ENCODE results near the gene GNAT1. TPM values are rescaled to one million over a fixed set of nuclear protein-coding genes. Genes with fewer than 3 reads are reported as not detected.
A peak's percentile ranks its signal among the peaks of the same experiment; 100 is the strongest.

The GNAT1 gene
- total and polyA plus RNA-seq, 2 of the 13 experiments (the other 11 are each of a cell fraction or from before 2014, with no cell fraction given) = 0.15 TPM; not detected in 1

DNA sequence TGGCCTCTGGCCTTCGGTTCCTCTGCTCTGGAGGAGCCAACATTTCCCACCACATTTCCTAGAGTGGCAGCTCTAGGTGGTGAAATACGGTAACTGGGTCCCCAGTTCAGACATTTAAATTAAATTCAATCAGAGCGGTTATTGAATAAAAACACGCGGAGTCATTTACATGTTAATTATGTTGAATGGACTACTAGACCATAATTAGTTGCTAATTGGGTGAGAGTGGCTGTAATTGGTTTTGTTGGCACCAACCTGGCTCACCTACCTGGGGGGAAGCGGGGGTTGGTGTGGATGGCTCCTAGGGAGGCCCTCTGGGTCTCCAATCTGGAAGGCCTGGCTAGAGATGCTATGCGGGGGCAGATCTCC is 23.6 kb upstream of the GNAT1 start (continued):
- TF ChIP-seq, protein P1, sequence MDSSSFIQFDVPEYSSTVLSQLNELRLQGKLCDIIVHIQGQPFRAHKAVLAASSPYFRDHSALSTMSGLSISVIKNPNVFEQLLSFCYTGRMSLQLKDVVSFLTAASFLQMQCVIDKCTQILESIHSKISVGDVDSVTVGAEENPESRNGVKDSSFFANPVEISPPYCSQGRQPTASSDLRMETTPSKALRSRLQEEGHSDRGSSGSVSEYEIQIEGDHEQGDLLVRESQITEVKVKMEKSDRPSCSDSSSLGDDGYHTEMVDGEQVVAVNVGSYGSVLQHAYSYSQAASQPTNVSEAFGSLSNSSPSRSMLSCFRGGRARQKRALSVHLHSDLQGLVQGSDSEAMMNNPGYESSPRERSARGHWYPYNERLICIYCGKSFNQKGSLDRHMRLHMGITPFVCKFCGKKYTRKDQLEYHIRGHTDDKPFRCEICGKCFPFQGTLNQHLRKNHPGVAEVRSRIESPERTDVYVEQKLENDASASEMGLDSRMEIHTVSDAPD (CRISPR knock-in tag; IDR thresholded peaks at IDR 0.05) = 0 out of 2 replicates have a peak, but pooled peaks have one; percentile 57
- TF ChIP-seq TBX2 (CRISPR knock-in tag; IDR thresholded peaks at IDR 0.05; ENCODE audit: borderline replicate concordance) (no peak), JUN (CRISPR knock-in tag; IDR thresholded peaks at IDR 0.05) (no peak), PHF21A (CRISPR knock-in tag; IDR thresholded peaks at IDR 0.05) (0 out of 2 replicates have a peak, but pooled peaks have one; percentile 4), POLR2A (IDR thresholded peaks at IDR 0.05; ENCODE audit: insufficient read depth in 1 of 2, low read depth in 2 of 2, low read length in 2 of 2) (no peak), HOXA5 (CRISPR knock-in tag; IDR thresholded peaks at IDR 0.05) (no peak), ZNF430 (CRISPR knock-in tag; IDR thresholded peaks at IDR 0.05) (0 out of 2 replicates have a peak, but pooled peaks have one; percentile 45), ZNF709 (CRISPR knock-in tag; IDR thresholded peaks at IDR 0.05) (no peak), CEBPB (IDR thresholded peaks at IDR 0.05; ENCODE audit: borderline replicate concordance, low read depth, low read length) (no peak), ZBTB7A (CRISPR knock-in tag; IDR thresholded peaks at IDR 0.05) (0 out of 2 replicates have a peak, but pooled peaks have one; percentile 3), TOE1 (CRISPR knock-in tag; IDR thresholded peaks at IDR 0.05) (no peak), ZNF605 (CRISPR knock-in tag; IDR thresholded peaks at IDR 0.05) (peak; percentile 68; the same call in 1 of the 2 replicates), FOXK1 (CRISPR knock-in tag; IDR thresholded peaks at IDR 0.05; ENCODE audit: borderline replicate concordance, low read depth) (peak; percentile 6; the same call in 1 of the 2 replicates), MYC (CRISPR knock-in tag; IDR thresholded peaks at IDR 0.05; ENCODE audit: borderline replicate concordance) (no peak)
- TF ChIP-seq, protein P2, sequence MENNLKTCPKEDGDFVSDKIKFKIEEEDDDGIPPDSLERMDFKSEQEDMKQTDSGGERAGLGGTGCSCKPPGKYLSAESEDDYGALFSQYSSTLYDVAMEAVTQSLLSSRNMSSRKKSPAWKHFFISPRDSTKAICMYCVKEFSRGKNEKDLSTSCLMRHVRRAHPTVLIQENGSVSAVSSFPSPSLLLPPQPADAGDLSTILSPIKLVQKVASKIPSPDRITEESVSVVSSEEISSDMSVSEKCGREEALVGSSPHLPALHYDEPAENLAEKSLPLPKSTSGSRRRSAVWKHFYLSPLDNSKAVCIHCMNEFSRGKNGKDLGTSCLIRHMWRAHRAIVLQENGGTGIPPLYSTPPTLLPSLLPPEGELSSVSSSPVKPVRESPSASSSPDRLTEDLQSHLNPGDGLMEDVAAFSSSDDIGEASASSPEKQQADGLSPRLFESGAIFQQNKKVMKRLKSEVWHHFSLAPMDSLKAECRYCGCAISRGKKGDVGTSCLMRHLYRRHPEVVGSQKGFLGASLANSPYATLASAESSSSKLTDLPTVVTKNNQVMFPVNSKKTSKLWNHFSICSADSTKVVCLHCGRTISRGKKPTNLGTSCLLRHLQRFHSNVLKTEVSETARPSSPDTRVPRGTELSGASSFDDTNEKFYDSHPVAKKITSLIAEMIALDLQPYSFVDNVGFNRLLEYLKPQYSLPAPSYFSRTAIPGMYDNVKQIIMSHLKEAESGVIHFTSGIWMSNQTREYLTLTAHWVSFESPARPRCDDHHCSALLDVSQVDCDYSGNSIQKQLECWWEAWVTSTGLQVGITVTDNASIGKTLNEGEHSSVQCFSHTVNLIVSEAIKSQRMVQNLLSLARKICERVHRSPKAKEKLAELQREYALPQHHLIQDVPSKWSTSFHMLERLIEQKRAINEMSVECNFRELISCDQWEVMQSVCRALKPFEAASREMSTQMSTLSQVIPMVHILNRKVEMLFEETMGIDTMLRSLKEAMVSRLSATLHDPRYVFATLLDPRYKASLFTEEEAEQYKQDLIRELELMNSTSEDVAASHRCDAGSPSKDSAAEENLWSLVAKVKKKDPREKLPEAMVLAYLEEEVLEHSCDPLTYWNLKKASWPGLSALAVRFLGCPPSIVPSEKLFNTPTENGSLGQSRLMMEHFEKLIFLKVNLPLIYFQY (CRISPR knock-in tag; IDR thresholded peaks at IDR 0.05; ENCODE audit: borderline replicate concordance) = 0 out of 2 replicates have a peak, but pooled peaks have one; percentile 5
- TF ChIP-seq, protein P3, sequence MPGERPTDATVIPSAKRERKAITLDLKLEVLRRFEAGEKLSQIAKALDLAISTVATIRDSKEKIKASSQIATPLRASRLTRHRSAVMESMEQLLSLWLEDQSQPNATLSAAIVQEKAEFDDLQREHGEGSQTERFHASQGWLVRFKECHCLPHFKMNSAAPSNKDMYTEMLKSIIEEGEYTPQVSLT (CRISPR knock-in tag; IDR thresholded peaks at IDR 0.05; ENCODE audit: borderline replicate concordance, low read depth) = no peak
- TF ChIP-seq, protein P4, sequence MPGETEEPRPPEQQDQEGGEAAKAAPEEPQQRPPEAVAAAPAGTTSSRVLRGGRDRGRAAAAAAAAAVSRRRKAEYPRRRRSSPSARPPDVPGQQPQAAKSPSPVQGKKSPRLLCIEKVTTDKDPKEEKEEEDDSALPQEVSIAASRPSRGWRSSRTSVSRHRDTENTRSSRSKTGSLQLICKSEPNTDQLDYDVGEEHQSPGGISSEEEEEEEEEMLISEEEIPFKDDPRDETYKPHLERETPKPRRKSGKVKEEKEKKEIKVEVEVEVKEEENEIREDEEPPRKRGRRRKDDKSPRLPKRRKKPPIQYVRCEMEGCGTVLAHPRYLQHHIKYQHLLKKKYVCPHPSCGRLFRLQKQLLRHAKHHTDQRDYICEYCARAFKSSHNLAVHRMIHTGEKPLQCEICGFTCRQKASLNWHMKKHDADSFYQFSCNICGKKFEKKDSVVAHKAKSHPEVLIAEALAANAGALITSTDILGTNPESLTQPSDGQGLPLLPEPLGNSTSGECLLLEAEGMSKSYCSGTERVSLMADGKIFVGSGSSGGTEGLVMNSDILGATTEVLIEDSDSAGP (CRISPR knock-in tag; IDR thresholded peaks at IDR 0.05; ENCODE audit: borderline replicate concordance) = no peak
- TF ChIP-seq, protein P5, sequence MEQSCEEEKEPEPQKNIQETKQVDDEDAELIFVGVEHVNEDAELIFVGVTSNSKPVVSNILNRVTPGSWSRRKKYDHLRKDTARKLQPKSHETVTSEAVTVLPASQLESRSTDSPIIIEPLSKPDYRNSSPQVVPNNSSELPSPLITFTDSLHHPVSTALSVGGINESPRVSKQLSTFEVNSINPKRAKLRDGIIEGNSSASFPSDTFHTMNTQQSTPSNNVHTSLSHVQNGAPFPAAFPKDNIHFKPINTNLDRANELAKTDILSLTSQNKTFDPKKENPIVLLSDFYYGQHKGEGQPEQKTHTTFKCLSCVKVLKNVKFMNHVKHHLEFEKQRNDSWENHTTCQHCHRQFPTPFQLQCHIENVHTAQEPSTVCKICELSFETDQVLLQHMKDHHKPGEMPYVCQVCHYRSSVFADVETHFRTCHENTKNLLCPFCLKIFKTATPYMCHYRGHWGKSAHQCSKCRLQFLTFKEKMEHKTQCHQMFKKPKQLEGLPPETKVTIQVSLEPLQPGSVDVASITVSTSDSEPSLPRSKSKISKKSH (CRISPR knock-in tag; IDR thresholded peaks at IDR 0.05; ENCODE audit: borderline replicate concordance) = no peak
- TF ChIP-seq, protein P6, sequence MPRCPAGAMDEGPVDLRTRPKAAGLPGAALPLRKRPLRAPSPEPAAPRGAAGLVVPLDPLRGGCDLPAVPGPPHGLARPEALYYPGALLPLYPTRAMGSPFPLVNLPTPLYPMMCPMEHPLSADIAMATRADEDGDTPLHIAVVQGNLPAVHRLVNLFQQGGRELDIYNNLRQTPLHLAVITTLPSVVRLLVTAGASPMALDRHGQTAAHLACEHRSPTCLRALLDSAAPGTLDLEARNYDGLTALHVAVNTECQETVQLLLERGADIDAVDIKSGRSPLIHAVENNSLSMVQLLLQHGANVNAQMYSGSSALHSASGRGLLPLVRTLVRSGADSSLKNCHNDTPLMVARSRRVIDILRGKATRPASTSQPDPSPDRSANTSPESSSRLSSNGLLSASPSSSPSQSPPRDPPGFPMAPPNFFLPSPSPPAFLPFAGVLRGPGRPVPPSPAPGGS (CRISPR knock-in tag; IDR thresholded peaks at IDR 0.05) = 0 out of 2 replicates have a peak, but pooled peaks have one; percentile 2

All from HepG2 (cell line).